HCT116 (cell line): ENCODE data around the gene SPTB.

Source experiments
- ATF3 ChIP-seq: IDR thresholded peaks from 2 replicates; pipeline ENCODE4 v1.6.1; 2012
- CEBPB ChIP-seq: IDR thresholded peaks from 2 replicates; pipeline ENCODE4 v1.6.1; 2012; ENCODE audit warnings: low read depth
- CTCF ChIP-seq, 3 experiments: fragments of 200-600 bp in 1 of 3; sonication (generic) in 1 of 3; IDR thresholded peaks in 2 of 3; conservative IDR thresholded peaks in 1 of 3; 2 replicates each; pipeline ENCODE4 v1.5.1; 2012 to 2017; ENCODE audit warnings: low read depth in 2 of 3, low read length in 2 of 3, antibody characterized with exemption in 1 of 3, borderline replicate concordance in 1 of 3, control low read depth in 1 of 3, mild to moderate bottlenecking in 1 of 3, mixed read lengths in 1 of 3, mixed run types in 1 of 3, moderate library complexity in 1 of 3; ENCODE audit not compliant: insufficient read depth in 1 of 3
- EZH2 ChIP-seq: fragments of 200-600 bp; sonication (generic); IDR thresholded peaks from 2 replicates; pipeline ENCODE4 v1.6.1; 2017; ENCODE audit warnings: antibody characterized with exemption, mixed run types
- EZH2phosphoT487 ChIP-seq: fragments of 200-600 bp; IDR thresholded peaks from 2 replicates; pipeline ENCODE4 v1.6.1; 2018; ENCODE audit warnings: antibody characterized with exemption, borderline replicate concordance
- FOSL1 ChIP-seq: IDR thresholded peaks from 2 replicates; pipeline ENCODE4 v1.6.1; 2012; ENCODE audit warnings: low read depth
- MAX ChIP-seq: IDR thresholded peaks from 2 replicates; pipeline ENCODE4 v1.6.1; 2012
- POLR2A ChIP-seq: IDR thresholded peaks from 2 replicates; pipeline ENCODE4 v1.7.0; 2011; ENCODE audit warnings: borderline replicate concordance; ENCODE audit not compliant: insufficient read depth, insufficient read length; ENCODE audit errors: extremely low read depth
- POLR2AphosphoS5 ChIP-seq: IDR thresholded peaks from 2 replicates; pipeline ENCODE4 v1.6.1; 2011; ENCODE audit warnings: mild to moderate bottlenecking, low read depth, low read length, moderate library complexity
- REST ChIP-seq: IDR thresholded peaks from 2 replicates; pipeline ENCODE4 v1.6.1; 2012; ENCODE audit warnings: low read depth
- SRF ChIP-seq: IDR thresholded peaks from 2 replicates; pipeline ENCODE4 v1.6.1; 2012; ENCODE audit warnings: low read depth
- ZBTB33 ChIP-seq: IDR thresholded peaks from 2 replicates; pipeline ENCODE4 v1.6.1; 2011; ENCODE audit warnings: mild to moderate bottlenecking, low read length, moderate library complexity; ENCODE audit not compliant: insufficient replicate concordance; ENCODE audit errors: extremely low read depth

- TF ChIP-seq EZH2 (no peak), POLR2A (no peak), CTCF (IDR thresholded peaks at IDR 0.05 in 2 of 3, conservative IDR thresholded peaks at IDR 0.05 in 1 of 3; ENCODE audit: borderline replicate concordance in 1 of 3, insufficient read depth in 1 of 3, low read depth in 2 of 3, low read length in 2 of 3) (no peak), SRF (no peak), FOSL1 (no peak), POLR2AphosphoS5 (no peak), MAX (no peak), ZBTB33 (no peak), EZH2phosphoT487 (no peak), REST (no peak), ATF3 (no peak), CEBPB (no peak)
These were observed 72.7 kb downstream of the SPTB start for GRCh38 chr14:64806862-64807495.
